Type B pancreatic cell (in vitro differentiated cells): ENCODE data around the gene NUDCD2. TPM values are rescaled to one million over a fixed set of nuclear protein-coding genes. Genes with fewer than 3 reads are reported as not detected.

Source experiments
- DNase-seq: peaks from one replicate; pipeline ENCODE4 v3.0.0; 2021; ENCODE audit warnings: mixed read lengths; ENCODE audit not compliant: unreplicated experiment; ENCODE audit errors: extremely low spot score
- H3K27ac Mint-ChIP-seq: 2 replicates; pipeline ENCODE4 v1.8.0; 2021; ENCODE audit warnings: mild to moderate bottlenecking, mixed read lengths
- H3K27me3 Mint-ChIP-seq: 2 replicates; pipeline ENCODE4 v1.8.0; 2021; ENCODE audit warnings: mixed read lengths
- H3K36me3 Mint-ChIP-seq: 2 replicates; pipeline ENCODE4 v1.8.0; 2021; ENCODE audit warnings: mixed read lengths
- H3K4me1 Mint-ChIP-seq: one replicate; pipeline ENCODE4 v1.8.0; 2021; ENCODE audit warnings: mixed read lengths; ENCODE audit not compliant: unreplicated experiment
- H3K4me3 Mint-ChIP-seq: 2 replicates; pipeline ENCODE4 v1.8.0; 2021; ENCODE audit warnings: mild to moderate bottlenecking, mixed read lengths
- H3K9me3 Mint-ChIP-seq: 2 replicates; pipeline ENCODE4 v1.8.0; 2021; ENCODE audit warnings: mixed read lengths
- CTCF ChIP-seq: fragments of 200-600 bp; sonication (generic); conservative IDR thresholded peaks from 2 replicates; pipeline ENCODE4 v1.5.0; 2021; ENCODE audit warnings: antibody characterized with exemption, mild to moderate bottlenecking
- long read RNA-seq: library from polyadenylated mRNA; unstranded; transcript quantifications from one replicate; pipeline ENCODE4 v2.0.0, GENCODE V29; 2020
- total RNA-seq: library from RNA; stranded (reverse); gene quantifications from 2 replicates; pipeline ENCODE4 v1.2.1, GENCODE V29; 2021; ENCODE audit warnings: low replicate concordance

Gene NUDCD2
- 23.0 and 30.4 TPM in 2 replicates for total RNA-seq
- long read RNA-seq, full-length matches to known transcripts = 30 of 48 reads
- long read RNA-seq, partial matches to known transcripts = 1 of 48 reads
- long read RNA-seq, other reads (novel, unspliced or antisense) = 17 of 48 reads

GRCh38 chr5:163459819-163460561, at the start of gene NUDCD2:
TSS of gene NUDCD2 (minus strand) at chr5:163460102. CDS start at chr5:163460050, 52 bp downstream.
- Mint-ChIP-seq H3K36me3 (peaks cover 21% of the 10 kb centered on the region), H3K4me1 (peaks cover 26% of the 10 kb centered on the region), H3K9me3 (no peaks in the 10 kb centered on the region), H3K27ac (peak within 1 kb of the TSS; percentile 100), H3K27me3 (no peaks in the 10 kb centered on the region), H3K4me3 (peak within 1 kb of the TSS; percentile 95)
- peak; percentile 96 for DNase-seq
- TF ChIP-seq CTCF = peak; percentile 48

GRCh38 chr5:163509291-163509951, 49.5 kb upstream of the NUDCD2 start:
- Mint-ChIP-seq H3K4me3 (peak overlapping the region; percentile 74), H3K27ac (peak overlapping the region; percentile 87), H3K27me3 (no peaks in the 10 kb centered on the region), H3K4me1 (peaks cover 31% of the 10 kb centered on the region), H3K36me3 (peaks cover 15% of the 10 kb centered on the region), H3K9me3 (no peaks in the 10 kb centered on the region)
- no peak for DNase-seq
- no peak for TF ChIP-seq CTCF

GRCh38 chr5:163508753-163509152, 48.9 kb upstream of the NUDCD2 start:
- H3K4me3 Mint-ChIP-seq = peak overlapping the region; percentile 74
- H3K9me3 Mint-ChIP-seq = no peaks in the 10 kb centered on the region
- no peaks in the 10 kb centered on the region for H3K27me3 Mint-ChIP-seq
- peak overlapping the region; percentile 87 for H3K27ac Mint-ChIP-seq
- DNase-seq = no peak
- no peak for TF ChIP-seq CTCF
- peaks cover 31% of the 10 kb centered on the region for H3K4me1 Mint-ChIP-seq
- H3K36me3 Mint-ChIP-seq = peaks cover 15% of the 10 kb centered on the region

- Mint-ChIP-seq H3K9me3 (no peaks in the 10 kb centered on the region), H3K4me3 (peak overlapping the region; percentile 98), H3K27ac (peak overlapping the region; percentile 98), H3K27me3 (no peaks in the 10 kb centered on the region), H3K4me1 (peaks cover 37% of the 10 kb centered on the region), H3K36me3 (peaks cover 8% of the 10 kb centered on the region)
- no peak for DNase-seq
- TF ChIP-seq CTCF = no peak
These were observed 46.8 kb upstream of the NUDCD2 start for GRCh38 chr5:163506726-163507125.

GRCh38 chr5:163506095-163506457, 46.2 kb upstream of the NUDCD2 start:
- peaks cover 8% of the 10 kb centered on the region for H3K36me3 Mint-ChIP-seq
- no peak for DNase-seq
- no peaks in the 10 kb centered on the region for H3K27me3 Mint-ChIP-seq
- H3K9me3 Mint-ChIP-seq = no peaks in the 10 kb centered on the region
- no peak for TF ChIP-seq CTCF
- peak overlapping the region; percentile 98 for H3K4me3 Mint-ChIP-seq
- peak overlapping the region; percentile 98 for H3K27ac Mint-ChIP-seq
- H3K4me1 Mint-ChIP-seq = peaks cover 37% of the 10 kb centered on the region
